BLaER1 treated with 17β-estradiol and CSF1 and Interleukin-3, amounts not matched to agents 10 nM and 100 nM (cell line): ENCODE results near the gene IFI16.

Source experiments
- H3K27ac ChIP-seq, 11 experiments: shearing (Covaris generic); formaldehyde crosslinking; 2 replicates each; pipeline ENCODE4 v1.8.1; 2022
- H3K27me3 ChIP-seq, 11 experiments: shearing (Covaris generic); formaldehyde crosslinking; 2 replicates each; pipeline ENCODE4 v1.8.1; 2022
- H3K36me3 ChIP-seq, 11 experiments: shearing (Covaris generic); formaldehyde crosslinking; 2 replicates each; pipeline ENCODE4 v1.8.1; 2022
- H3K4me1 ChIP-seq, 10 experiments: shearing (Covaris generic); formaldehyde crosslinking; 2 replicates each; pipeline ENCODE4 v1.8.1; 2022
- H3K4me2 ChIP-seq, 11 experiments: shearing (Covaris generic); formaldehyde crosslinking; 2 replicates each; pipeline ENCODE4 v1.8.1; 2022
- H3K4me3 ChIP-seq, 10 experiments: shearing (Covaris generic); formaldehyde crosslinking; 2 replicates each; pipeline ENCODE4 v1.8.1; 2022
- H3K9ac ChIP-seq, 11 experiments: shearing (Covaris generic); formaldehyde crosslinking; 2 replicates each; pipeline ENCODE4 v1.8.1; 2022
- H3K9me3 ChIP-seq, 11 experiments: shearing (Covaris generic); formaldehyde crosslinking; replicated peaks in 1 of 11; 2 replicates each; pipeline ENCODE4 v1.8.1; 2022
- H4K20me1 ChIP-seq, 11 experiments: shearing (Covaris generic); formaldehyde crosslinking; 2 replicates each; pipeline ENCODE4 v1.8.1; 2022
- Cebpa-rat ChIP-seq, 11 experiments: shearing (Covaris generic); IDR thresholded peaks; 2 replicates each; pipeline ENCODE4 v1.8.1; 2022

The IFI16 gene

DNA sequence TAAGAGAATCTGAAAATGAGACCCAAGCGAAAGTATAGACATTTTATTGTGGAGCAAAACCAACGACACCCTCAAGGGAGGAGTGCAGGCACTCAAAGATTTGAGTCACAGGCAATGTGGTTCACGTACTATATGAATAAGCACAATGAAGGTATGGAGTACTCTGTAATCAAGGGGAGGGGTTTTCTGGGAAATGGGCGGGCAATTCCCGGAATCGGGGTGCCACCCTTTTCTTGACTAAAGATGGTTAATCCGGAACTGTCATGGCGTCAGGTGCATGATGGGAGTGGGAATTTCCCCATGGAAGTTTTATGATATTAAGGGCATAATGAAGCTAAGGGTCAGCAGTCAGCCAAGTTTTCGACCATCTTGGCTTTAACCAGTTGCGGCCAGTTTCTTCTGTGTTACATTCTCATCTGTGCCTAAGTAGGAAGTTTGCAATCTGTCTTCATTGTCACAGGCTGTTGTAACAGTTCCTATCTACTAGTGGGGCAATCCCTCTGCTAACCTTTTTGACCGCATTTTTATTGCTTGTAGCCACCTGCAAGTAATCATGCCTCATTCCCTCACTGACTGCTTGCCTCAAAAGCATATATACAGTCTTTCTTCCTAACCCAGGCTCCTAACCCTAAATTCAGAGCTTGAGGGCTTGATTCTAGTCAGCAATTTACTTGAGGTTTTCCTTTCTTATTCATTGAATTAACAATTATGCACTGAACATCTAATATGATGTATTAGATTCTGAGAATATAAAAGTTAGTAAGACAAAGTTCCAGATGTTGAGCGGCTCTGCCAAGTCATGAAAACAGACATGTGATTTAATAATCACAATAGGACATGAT, 67.6 kb downstream of the IFI16 start:
- TF ChIP-seq Cebpa-rat (IDR thresholded peaks at IDR 0.05) = no peak
- Histone ChIP-seq H3K27ac (peak overlapping the region in 2 of 11 experiments; percentile 33 to 46; a peak in 4 of 22 replicates), H3K4me2 (peak overlapping the region in 5 of 11 experiments; percentile 15 to 40 (median 35); a peak in 8 of 22 replicates), H3K4me1 (peaks cover 0 to 30% (median 13%) of the 10 kb centered on the region in 10 experiments; a peak in 17 of 20 replicates), H3K9ac (no peak overlapping the region), H3K27me3 (no peaks in the 10 kb centered on the region), H3K9me3 (no peaks in the 10 kb centered on the region), H3K36me3 (no peaks in the 10 kb centered on the region), H3K4me3 (no peak overlapping the region), H4K20me1 (no peaks in the 10 kb centered on the region)

DNA sequence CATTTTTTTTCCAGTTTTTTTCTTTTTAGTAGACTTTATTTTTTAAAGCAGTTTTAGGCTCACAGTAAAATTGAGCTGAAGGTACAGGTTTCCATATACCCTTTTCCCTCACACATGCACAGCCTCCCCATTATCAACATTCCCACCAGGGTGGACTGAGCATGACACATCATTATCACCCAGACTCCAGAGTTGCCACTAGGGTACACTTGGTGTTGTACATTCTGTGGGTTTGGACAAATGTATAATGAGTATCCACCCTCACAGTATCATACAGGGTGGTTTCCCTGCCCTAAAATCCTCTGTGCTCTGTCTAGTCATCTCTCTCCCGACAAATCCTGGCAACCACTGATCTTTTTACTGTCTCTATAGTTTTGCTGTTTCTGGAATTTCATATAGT, 69.8 kb downstream of the IFI16 start:
- peaks cover 7 to 41% (median 23%) of the 10 kb centered on the region in 10 experiments; a peak in 18 of 20 replicates for H3K4me1 ChIP-seq
- no peaks in the 10 kb centered on the region for H3K36me3 ChIP-seq
- H3K27me3 ChIP-seq = no peaks in the 10 kb centered on the region
- H3K27ac ChIP-seq = no peak overlapping the region
- H3K9me3 ChIP-seq = no peaks in the 10 kb centered on the region
- TF ChIP-seq Cebpa-rat (IDR thresholded peaks at IDR 0.05) = no peak
- H3K4me2 ChIP-seq = no peak overlapping the region
- no peak overlapping the region for H3K4me3 ChIP-seq
- no peaks in the 10 kb centered on the region for H4K20me1 ChIP-seq
- H3K9ac ChIP-seq = no peak overlapping the region

DNA sequence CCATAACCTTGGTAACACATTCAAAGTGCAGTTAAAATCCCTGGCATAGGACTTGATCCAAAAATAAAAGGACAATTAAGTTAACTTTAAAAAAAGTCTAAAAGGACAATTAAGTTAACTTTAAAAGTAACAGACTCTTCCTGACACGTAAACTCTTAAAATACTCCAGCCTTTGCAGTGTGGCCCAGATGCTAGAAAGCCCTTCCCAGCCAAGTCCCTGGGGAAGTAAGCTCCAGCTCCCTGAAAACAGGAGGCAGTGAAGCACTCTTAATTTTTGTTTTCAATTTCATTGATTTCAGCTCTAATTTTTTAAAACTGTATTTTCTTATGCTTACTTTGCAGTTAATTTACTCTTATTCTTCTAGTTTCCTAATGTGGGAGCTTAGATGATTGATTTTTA, 71.9 kb downstream of the IFI16 start:
- Histone ChIP-seq H3K4me2 (peak overlapping the region in 10 of 11 experiments; percentile 10 to 51 (median 20); a peak in 13 of 22 replicates), H3K9me3 (no peaks in the 10 kb centered on the region), H3K4me1 (peaks cover 7 to 56% (median 37%) of the 10 kb centered on the region in 10 experiments; a peak in 18 of 20 replicates), H3K36me3 (no peaks in the 10 kb centered on the region), H3K27ac (no peak overlapping the region), H3K4me3 (no peak overlapping the region), H3K9ac (no peak overlapping the region), H3K27me3 (no peaks in the 10 kb centered on the region), H4K20me1 (no peaks in the 10 kb centered on the region)
- TF ChIP-seq Cebpa-rat (IDR thresholded peaks at IDR 0.05) = no peak

DNA sequence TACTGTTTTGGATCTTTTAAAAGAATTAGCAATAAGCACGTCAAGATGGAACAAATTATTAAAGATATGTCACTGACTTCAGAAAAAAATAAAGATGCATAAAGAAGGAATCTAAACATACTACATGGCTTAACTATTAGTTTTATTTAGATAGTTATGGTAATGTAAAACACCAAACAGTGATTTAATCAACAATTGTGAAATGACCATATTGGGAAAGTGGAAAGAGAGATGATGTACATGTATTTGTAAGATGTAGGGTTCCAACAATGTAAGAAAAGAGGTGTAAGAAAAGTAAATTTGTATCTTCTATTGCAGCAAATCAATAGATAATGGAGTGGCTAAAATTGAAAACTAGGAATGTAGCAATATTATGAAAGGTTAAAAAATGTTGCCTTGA, 73.3 kb downstream of the IFI16 start:
- peaks cover 7 to 59% (median 37%) of the 10 kb centered on the region in 10 experiments; a peak in 18 of 20 replicates for H3K4me1 ChIP-seq
- no peaks in the 10 kb centered on the region for H3K27me3 ChIP-seq
- H3K36me3 ChIP-seq = no peaks in the 10 kb centered on the region
- H3K4me3 ChIP-seq = no peak overlapping the region
- H3K9ac ChIP-seq = no peak overlapping the region
- H4K20me1 ChIP-seq = no peaks in the 10 kb centered on the region
- no peak overlapping the region for H3K4me2 ChIP-seq
- H3K27ac ChIP-seq = no peak overlapping the region
- no peaks in the 10 kb centered on the region for H3K9me3 ChIP-seq
- no peak for TF ChIP-seq Cebpa-rat (IDR thresholded peaks at IDR 0.05)

DNA sequence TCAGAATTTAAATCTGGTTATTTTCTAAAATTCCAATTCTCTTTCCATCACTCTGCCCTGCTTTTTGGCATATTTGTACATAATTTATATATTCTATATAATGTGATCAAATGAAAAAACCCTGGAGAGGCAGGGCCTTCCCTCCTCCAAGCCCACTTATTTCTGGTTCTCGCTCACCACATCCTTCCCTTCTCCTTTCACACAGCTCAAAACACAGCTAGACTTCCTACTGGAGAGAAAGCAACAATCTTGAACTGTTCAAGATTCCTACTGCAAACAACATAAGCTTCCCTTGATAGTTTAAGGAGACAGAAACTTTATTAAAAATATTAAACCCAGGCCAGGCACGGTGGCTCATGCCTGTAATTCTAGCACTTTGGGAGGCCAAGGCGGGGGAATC, 74.4 kb downstream of the IFI16 start:
- Histone ChIP-seq H3K4me2 (peak overlapping the region; percentile 31 to 81 (median 64); a peak in 21 of 22 replicates), H3K9me3 (no peaks in the 10 kb centered on the region), H3K27ac (peak overlapping the region in 7 of 11 experiments; percentile 45 to 72 (median 53); a peak in 13 of 22 replicates), H3K4me3 (no peak overlapping the region), H3K27me3 (no peaks in the 10 kb centered on the region), H3K9ac (peak overlapping the region in 3 of 11 experiments; percentile 1 to 34 (median 10); a peak in 2 of 22 replicates), H3K36me3 (no peaks in the 10 kb centered on the region), H3K4me1 (peaks cover 7 to 71% (median 47%) of the 10 kb centered on the region in 10 experiments; a peak in 18 of 20 replicates), H4K20me1 (no peaks in the 10 kb centered on the region)
- no peak for TF ChIP-seq Cebpa-rat (IDR thresholded peaks at IDR 0.05)

DNA sequence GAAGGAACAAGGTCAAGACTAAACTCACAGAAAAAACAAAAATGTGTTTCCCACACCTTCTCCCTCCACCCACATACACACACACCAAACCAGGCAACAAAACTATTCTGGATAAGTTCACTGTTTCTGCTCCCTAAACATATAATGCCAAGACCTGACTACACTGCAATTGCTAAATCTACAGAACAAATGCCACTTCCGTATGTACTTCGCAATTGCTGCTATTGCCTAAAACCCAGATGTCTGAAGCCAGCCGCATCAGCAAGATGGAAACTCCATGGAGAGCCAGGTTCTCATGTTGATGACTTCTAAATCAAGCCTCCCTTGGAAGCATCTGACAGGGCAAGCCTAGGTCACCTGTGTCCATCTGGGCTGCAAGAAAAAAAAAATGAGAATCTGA, 75.2 kb downstream of the IFI16 start:
- Histone ChIP-seq H3K4me2 (peak overlapping the region in 8 of 11 experiments; percentile 54 to 81 (median 72); a peak in 16 of 22 replicates), H3K36me3 (no peaks in the 10 kb centered on the region), H3K27ac (peak overlapping the region in 7 of 11 experiments; percentile 45 to 72 (median 53); a peak in 10 of 22 replicates), H3K27me3 (no peaks in the 10 kb centered on the region), H3K4me3 (no peak overlapping the region), H3K9me3 (no peaks in the 10 kb centered on the region), H3K9ac (no peak overlapping the region; a peak in 1 of 22 replicates), H3K4me1 (peaks cover 7 to 78% (median 52%) of the 10 kb centered on the region in 10 experiments; a peak in 18 of 20 replicates), H4K20me1 (no peaks in the 10 kb centered on the region)
- no peak for TF ChIP-seq Cebpa-rat (IDR thresholded peaks at IDR 0.05)

DNA sequence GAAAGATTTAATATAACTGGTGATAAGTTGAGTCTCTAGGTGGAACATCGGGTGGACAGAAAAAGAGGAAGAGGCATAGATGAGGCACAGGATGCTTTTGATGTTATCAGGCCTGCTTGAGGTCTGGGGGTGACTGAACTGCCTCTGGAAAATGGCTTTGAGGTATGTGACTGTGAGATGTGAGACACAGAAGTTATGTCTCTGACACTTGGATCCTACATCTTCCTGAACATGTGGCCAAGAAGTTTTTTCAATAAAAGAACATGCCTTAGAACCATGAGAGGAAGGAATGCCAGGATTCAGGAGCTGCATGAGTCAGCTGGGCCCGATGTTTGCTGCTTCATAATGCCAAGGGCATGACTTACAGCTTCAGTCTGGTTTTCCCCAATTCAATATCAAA, 78.3 kb downstream of the IFI16 start:
- peak overlapping the region in 8 of 11 experiments; percentile 1 to 98 (median 48); a peak in 10 of 22 replicates for H3K27ac ChIP-seq
- H3K9ac ChIP-seq = peak overlapping the region in 3 of 11 experiments; percentile 19 to 37 (median 28); a peak in 4 of 22 replicates
- H3K4me1 ChIP-seq = peaks cover 20 to 94% (median 72%) of the 10 kb centered on the region in 10 experiments
- H3K9me3 ChIP-seq = no peaks in the 10 kb centered on the region
- no peaks in the 10 kb centered on the region for H3K27me3 ChIP-seq
- peak overlapping the region in 7 of 11 experiments; percentile 10 to 87 (median 55); a peak in 14 of 22 replicates for H3K4me2 ChIP-seq
- no peaks in the 10 kb centered on the region for H4K20me1 ChIP-seq
- no peak for TF ChIP-seq Cebpa-rat (IDR thresholded peaks at IDR 0.05)
- H3K4me3 ChIP-seq = no peak overlapping the region
- no peaks in the 10 kb centered on the region for H3K36me3 ChIP-seq

DNA sequence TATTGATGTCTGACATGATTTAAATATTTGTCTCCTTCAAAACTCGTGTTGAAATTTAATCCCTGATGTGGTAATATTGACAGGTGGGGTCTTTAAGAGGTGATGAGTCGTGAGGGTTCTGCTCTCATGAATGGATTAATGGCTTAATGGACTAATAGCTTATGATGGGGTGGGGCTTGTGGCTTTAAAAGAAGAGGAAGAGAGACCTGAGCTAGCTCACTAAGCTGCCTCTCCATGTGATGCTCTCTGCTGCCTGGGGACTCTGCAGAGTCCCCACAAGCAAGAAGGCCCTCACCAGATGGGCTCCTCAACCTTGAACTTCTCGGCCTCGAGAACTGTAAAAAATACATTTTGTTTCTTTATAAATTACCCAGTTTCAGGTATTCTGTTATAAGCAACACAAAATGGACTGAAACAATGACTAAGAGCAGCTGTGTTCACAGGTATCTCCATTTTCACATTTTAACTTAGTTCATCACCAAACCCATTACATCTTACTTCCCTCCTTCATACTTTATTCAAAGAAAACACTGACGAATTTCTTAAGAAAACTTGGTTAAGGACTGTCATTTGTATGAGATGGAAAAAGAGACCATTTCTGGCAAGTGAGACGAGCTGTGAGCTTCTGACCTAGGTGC, 79.0 kb downstream of the IFI16 start:
- no peak overlapping the region for H3K4me3 ChIP-seq
- H3K4me2 ChIP-seq = peak overlapping the region in 8 of 11 experiments; percentile 1 to 87 (median 44); a peak in 14 of 22 replicates
- H3K4me1 ChIP-seq = peaks cover 20 to 98% (median 73%) of the 10 kb centered on the region in 10 experiments

More for the DNA sequence above, 79.0 kb downstream of the IFI16 start:
- Histone ChIP-seq H3K9ac (peak overlapping the region in 2 of 11 experiments; percentile 19 to 37; a peak in 2 of 22 replicates), H4K20me1 (no peaks in the 10 kb centered on the region), H3K27ac (peak overlapping the region in 8 of 11 experiments; percentile 1 to 98 (median 68); a peak in 10 of 22 replicates), H3K9me3 (no peaks in the 10 kb centered on the region), H3K27me3 (no peaks in the 10 kb centered on the region), H3K36me3 (no peaks in the 10 kb centered on the region)
- no peak for TF ChIP-seq Cebpa-rat (IDR thresholded peaks at IDR 0.05)
